Stimulated activated effector memory CD8-positive, alpha-beta T cell treated with anti-CD3 and anti-CD28 coated beads, Interleukin-12 subunit alpha, Interleukin-12 subunit beta, amount 100 ng/mL, for 72 hours (primary cell): ENCODE results near the gene MUC5AC.
"Not testable (repeated sequence)": the region's sequence is repeated elsewhere in the genome, so short reads cannot be mapped to it uniquely, and the experiment has no call there.

ENCODE experiments used
- ATAC-seq: fragments of 150-1000 bp; cut with Tn5 transposase; 2 replicates; pipeline ENCODE4 v1.10.0; 2021
- DNase-seq, 2 donors: peaks; one replicate each; pipeline ENCODE4 v3.0.0; 2021 to 2022; ENCODE audit warnings: low spot score in 2 of 2
- H3K27ac Mint-ChIP-seq: one replicate; pipeline ENCODE4 v1.8.0; 2022; ENCODE audit warnings: mild to moderate bottlenecking, mixed read lengths
- H3K36me3 Mint-ChIP-seq: one replicate; pipeline ENCODE4 v1.8.0; 2022; ENCODE audit warnings: mild to moderate bottlenecking, mixed read lengths
- H3K4me1 Mint-ChIP-seq: one replicate; pipeline ENCODE4 v1.8.0; 2022; ENCODE audit warnings: mixed read lengths
- H3K4me3 Mint-ChIP-seq: one replicate; pipeline ENCODE4 v1.8.0; 2022; ENCODE audit warnings: mild to moderate bottlenecking, mixed read lengths
- H3K9me3 Mint-ChIP-seq: one replicate; pipeline ENCODE4 v1.8.0; 2022; ENCODE audit warnings: mixed read lengths

The MUC5AC gene

GRCh38 chr11:1152316-1153104, 5.2 kb upstream of the MUC5AC start:
- peak; percentile 55 for ATAC-seq

DNA sequence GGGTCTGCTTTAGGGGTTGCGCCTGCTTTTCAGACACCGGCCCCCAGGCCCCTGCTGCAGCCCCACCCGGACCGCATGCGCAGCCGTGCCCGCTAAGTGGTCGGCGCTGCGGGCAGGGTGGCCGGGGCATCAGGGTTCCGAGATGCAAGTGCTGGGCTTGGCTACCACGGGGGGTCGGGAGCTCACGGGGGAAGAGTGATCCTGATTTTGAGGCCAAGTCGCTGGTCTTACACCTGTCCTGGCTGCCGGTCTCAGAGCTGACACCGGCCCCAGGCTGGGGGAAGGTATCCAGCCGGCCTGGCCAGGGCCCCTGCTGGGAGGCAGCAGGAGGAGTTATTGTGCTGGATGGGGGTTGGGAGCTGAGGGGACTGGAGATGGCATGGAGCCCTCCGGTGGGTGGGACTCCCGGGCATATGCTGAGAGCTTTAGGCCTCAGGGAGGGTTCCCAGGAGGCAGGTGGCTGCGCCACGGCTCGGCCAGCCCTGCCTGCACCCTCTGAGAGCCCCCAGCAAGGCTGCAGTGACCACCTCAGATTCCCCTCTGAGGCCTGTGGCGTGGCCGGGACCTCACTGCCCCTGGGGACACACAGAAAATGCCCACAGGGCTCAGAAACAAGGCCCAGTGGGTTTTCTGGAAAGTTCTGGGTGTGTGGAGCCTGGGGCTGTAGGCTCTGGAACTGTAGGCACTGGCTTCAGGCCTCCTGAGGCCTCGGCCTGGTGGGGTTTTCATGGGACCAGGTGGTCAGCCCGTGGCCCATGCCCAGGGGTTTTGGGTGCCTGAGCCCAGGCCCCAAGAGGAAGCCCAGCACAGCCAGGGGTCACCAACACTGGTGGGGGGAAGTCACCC, 4.4 kb upstream of the MUC5AC start:
- Mint-ChIP-seq H3K36me3 (no peaks in the 10 kb centered on the region), H3K27ac (no peak overlapping the region), H3K4me1 (peaks cover 10% of the 10 kb centered on the region), H3K4me3 (no peak overlapping the region), H3K9me3 (no peaks in the 10 kb centered on the region)
- DNase-seq, result no peak
- ATAC-seq, result no peak

More at GRCh38 chr11:1152316-1153104, 5.2 kb upstream of the MUC5AC start:
- H3K9me3 Mint-ChIP-seq, result no peaks in the 10 kb centered on the region
- no peaks in the 10 kb centered on the region for H3K36me3 Mint-ChIP-seq
- H3K27ac Mint-ChIP-seq, result no peak overlapping the region
- H3K4me3 Mint-ChIP-seq, result no peak overlapping the region
- peaks cover 10% of the 10 kb centered on the region for H3K4me1 Mint-ChIP-seq
- peak in 1 of 2 donors; percentile 61 for DNase-seq

- no peaks in the 10 kb centered on the region for H3K36me3 Mint-ChIP-seq
- DNase-seq, result no peak
- no peak overlapping the region for H3K27ac Mint-ChIP-seq
- no peaks in the 10 kb centered on the region for H3K9me3 Mint-ChIP-seq
- H3K4me1 Mint-ChIP-seq, result peaks cover 10% of the 10 kb centered on the region
- peak; percentile 47 for ATAC-seq
- H3K4me3 Mint-ChIP-seq, result no peak overlapping the region
Observed at GRCh38 chr11:1153951-1154493, 3.7 kb upstream of the MUC5AC start.

DNA sequence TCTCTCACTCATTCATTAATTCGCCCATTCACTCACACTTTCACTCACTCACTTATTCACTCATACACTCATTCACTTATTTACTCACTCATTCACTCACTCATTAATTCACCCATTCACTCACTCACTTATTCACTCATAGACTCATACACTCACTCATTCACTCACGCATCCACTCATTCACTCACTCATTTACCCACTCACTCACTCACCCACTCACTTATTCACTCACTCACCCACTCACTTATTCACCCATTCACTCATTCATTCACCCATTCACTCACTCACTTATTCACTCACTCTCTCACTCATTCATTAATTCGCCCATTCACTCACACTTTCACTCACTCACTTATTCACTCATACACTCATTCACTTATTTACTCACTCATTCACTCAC, 3.1 kb upstream of the MUC5AC start:
- ATAC-seq, H3K9me3 Mint-ChIP-seq: not testable (repeated sequence)

GRCh38 chr11:1155274-1155693, 2.5 kb upstream of the MUC5AC start:
- no peak for ATAC-seq
- Mint-ChIP-seq H3K27ac (no peak overlapping the region), H3K4me1 (peaks cover 10% of the 10 kb centered on the region), H3K36me3 (no peaks in the 10 kb centered on the region), H3K4me3 (no peak overlapping the region), H3K9me3 (no peaks in the 10 kb centered on the region)
- no peak for DNase-seq

More for the DNA sequence above, 3.1 kb upstream of the MUC5AC start:
- not testable (repeated sequence) for H3K36me3 Mint-ChIP-seq, H3K4me3 Mint-ChIP-seq, H3K27ac Mint-ChIP-seq, DNase-seq
- H3K4me1 Mint-ChIP-seq, result peaks cover 10% of the 10 kb centered on the region

DNA sequence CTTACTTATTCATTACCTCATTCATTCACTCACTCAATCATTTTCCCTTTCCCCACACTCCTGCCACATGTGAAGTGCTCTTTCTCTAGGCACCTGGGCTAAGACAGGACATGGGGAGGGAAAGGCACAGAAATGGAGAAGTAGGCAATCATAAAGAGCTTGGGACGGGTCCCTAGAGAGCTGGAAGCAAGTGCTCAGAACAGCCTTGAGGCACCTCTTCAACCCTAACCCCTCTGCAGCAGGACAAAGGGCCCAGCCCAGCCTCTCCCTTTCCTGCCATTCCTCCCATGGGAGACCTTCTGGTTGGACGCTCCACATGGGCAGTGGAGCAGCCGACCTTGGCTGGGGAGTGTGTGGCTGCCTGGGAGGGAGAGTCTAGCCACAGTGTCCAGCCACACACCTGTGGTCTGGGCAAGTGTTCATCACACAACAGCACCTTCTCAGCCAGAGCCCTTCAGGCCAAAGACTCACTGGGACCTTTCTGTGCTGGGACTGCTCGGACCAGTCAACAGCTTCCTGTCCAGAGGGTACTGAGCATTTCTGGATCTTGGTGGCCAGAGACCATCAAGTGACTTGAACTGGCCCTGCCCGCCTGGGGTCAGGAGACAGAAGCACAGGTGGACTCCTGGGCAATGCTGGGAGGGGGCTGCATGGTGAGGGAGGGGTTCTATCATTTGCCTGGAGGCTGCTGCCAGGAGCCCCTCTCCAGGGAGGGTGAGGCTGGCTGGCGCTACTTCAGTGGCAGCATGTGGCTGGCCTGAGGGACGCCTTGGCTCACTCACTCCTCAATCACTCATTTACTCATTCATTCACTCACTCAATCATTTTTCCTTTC, 1.0 kb upstream of the MUC5AC start:
- no peak overlapping the region for H3K27ac Mint-ChIP-seq

GRCh38 chr11:1157341-1157644, 460 bp upstream of the MUC5AC start:
- Mint-ChIP-seq H3K9me3 (no peaks in the 10 kb centered on the region), H3K4me1 (peaks cover 4% of the 10 kb centered on the region), H3K36me3 (no peaks in the 10 kb centered on the region), H3K4me3 (no peak overlapping the region), H3K27ac (no peak overlapping the region)
- ATAC-seq (no peak), DNase-seq (no peak)

More for the DNA sequence above, 1.0 kb upstream of the MUC5AC start:
- H3K4me1 Mint-ChIP-seq, result peaks cover 4% of the 10 kb centered on the region
- H3K4me3 Mint-ChIP-seq, result no peak overlapping the region
- no peaks in the 10 kb centered on the region for H3K36me3 Mint-ChIP-seq
- no peak for ATAC-seq
- H3K9me3 Mint-ChIP-seq, result no peaks in the 10 kb centered on the region
- no peak for DNase-seq

DNA sequence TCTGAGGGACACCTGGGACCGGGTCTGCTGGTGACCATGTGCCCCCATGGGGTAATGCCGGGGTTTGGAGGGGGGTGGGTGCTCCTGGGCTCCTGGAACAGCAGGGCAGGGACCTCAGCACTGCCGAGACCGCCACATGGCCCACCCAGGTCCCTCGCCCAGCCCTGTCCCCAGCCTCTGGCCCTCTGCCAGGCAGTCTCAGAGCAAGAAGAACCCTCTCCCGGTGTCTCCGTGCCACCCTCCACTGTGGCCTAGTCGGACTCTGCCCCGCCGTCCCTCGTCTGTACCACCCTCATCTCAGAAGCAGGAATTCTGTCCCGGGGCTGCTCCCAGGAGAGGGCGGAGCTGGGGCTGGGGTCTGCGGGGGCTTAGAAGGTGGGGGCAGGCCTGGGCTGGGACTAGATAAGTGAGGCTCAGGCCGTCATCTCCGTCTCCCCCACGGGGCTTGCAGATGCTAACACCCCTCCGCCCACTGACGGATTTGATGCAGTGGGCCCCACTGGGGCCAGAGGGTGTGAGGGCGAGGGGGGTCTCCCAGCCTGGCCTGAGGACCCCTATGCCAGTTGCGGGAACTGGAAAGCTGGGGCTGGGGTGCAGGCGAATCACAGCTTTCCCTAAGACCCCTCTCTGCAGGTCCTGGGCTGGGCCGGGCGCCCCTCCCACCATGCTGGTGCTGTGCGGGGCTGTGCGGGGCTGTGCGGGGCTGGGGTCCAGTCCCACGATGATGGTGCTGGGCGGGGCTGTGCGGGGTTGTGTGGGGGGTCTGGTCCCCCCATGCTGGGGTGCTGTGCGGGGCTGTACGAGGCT, 1.1 kb downstream of the MUC5AC start:
- Mint-ChIP-seq H3K36me3 (no peaks in the 10 kb centered on the region), H3K9me3 (no peaks in the 10 kb centered on the region), H3K4me3 (no peak overlapping the region), H3K4me1 (no peaks in the 10 kb centered on the region), H3K27ac (no peak overlapping the region)
- ATAC-seq (no peak), DNase-seq (no peak)

DNA sequence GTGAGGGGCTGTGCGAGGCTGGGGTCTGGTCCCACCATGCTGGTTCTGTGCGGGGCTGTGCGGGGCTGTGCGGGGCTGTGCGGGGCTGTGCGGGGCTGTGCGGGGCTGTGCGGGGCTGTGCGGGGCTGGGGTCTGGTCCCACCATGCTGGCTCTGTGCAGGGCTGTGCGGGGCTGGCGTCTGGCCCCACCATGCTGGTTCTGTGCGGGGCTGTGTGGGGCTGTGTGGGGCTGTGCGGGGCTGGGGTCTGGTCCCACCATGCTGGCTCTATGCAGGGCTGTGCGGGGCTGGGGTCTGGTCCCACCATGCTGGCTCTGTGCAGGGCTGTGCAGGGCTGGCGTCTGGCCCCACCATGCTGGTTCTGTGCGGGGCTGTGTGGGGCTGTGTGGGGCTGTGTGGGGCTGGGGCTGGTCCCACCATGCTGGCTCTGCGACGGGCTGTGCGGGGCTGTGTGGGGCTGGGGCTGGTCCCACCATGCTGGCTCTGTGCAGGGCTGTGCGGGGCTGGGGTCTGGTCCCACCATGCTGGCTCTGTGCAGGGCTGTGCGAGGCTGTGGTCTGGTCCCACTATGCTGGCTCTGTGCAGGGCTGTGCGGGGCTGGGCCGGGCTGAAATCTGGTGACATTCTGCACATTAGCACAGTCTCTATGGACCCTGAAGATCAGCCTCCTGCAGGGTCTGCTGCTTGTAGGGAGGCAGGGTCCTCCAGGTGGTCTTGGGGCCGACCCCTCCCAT, 1.9 kb downstream of the MUC5AC start:
- H3K36me3 Mint-ChIP-seq, DNase-seq, H3K27ac Mint-ChIP-seq, H3K4me3 Mint-ChIP-seq, ATAC-seq, H3K9me3 Mint-ChIP-seq, H3K4me1 Mint-ChIP-seq: not testable (repeated sequence)

DNA sequence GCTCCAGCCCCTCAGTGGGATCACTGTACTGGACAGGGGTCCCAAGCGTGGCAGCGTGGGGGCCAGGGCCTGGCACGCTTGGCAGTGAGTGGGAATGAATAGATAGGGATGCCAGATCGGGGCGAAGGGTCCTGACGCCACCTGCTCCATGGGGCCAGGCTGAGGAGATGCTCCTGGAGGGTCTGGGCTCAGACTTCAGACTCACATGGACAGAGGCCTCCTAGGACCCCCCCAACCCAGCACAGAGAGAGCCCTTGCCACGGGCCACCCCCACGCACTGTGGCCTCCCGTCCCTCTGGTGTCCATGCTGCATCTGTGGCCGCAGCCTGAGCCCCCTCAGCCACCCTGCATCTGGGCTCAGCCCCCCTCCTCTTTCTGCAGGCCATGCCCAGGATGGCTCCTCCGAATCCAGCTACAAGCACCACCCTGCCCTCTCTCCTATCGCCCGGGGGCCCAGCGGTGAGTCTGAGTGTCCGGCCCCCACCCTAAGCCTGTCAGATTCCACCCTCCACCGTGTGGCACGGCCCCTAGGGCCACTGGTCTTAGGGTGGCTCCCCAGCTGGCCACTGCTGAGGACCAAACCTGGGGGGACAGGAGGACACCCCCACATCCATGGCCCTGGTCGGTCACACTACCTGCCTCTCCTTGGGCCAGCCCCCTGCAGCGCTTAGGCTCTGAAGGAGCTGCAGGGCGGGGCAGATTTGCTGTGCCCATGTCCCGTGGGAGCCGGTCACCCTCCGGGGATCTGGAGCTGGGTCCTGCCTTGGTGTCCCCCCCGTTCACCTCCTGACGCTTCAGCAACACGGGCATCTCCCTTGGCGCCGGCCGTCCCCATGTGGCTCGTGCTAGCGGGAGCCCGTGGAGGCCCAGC, 2.7 kb downstream of the MUC5AC start:
- Mint-ChIP-seq H3K36me3 (no peaks in the 10 kb centered on the region), H3K4me1 (no peaks in the 10 kb centered on the region), H3K4me3 (no peak overlapping the region), H3K27ac (no peak overlapping the region), H3K9me3 (no peaks in the 10 kb centered on the region)
- ATAC-seq (no peak), DNase-seq (no peak)

- ATAC-seq (no peak), DNase-seq (no peak)
- Mint-ChIP-seq H3K27ac (no peak overlapping the region), H3K36me3 (no peaks in the 10 kb centered on the region), H3K9me3 (no peaks in the 10 kb centered on the region), H3K4me3 (no peak overlapping the region), H3K4me1 (no peaks in the 10 kb centered on the region)
Observed at GRCh38 chr11:1161410-1162137, 3.8 kb downstream of the MUC5AC start.

- H3K36me3 Mint-ChIP-seq, result no peaks in the 10 kb centered on the region
- H3K4me1 Mint-ChIP-seq, result no peaks in the 10 kb centered on the region
- no peak for DNase-seq
- H3K4me3 Mint-ChIP-seq, result no peak overlapping the region
- no peaks in the 10 kb centered on the region for H3K9me3 Mint-ChIP-seq
- ATAC-seq, result no peak
- H3K27ac Mint-ChIP-seq, result no peak overlapping the region
Observed at GRCh38 chr11:1162138-1162475, 4.4 kb downstream of the MUC5AC start.
